Neural cell (in vitro differentiated cells): Measurements from ENCODE around the gene UBASH3B. TPM values are rescaled to one million over a fixed set of nuclear protein-coding genes. Genes with fewer than 3 reads are reported as not detected.

Source experiments
- H2AFZ ChIP-seq: fragments of 200-600, 300-800 bp; sonication (generic), shearing (Covaris generic); 2 replicates; pipeline ENCODE4 v1.6.0; 2014; ENCODE audit warnings: low read depth, mild to moderate bottlenecking, antibody characterized with exemption, low read length, moderate library complexity
- H3F3A ChIP-seq: fragments of 200-600 bp; shearing (Covaris generic); 2 replicates; pipeline ENCODE4 v1.6.1; 2016; ENCODE audit warnings: mild to moderate bottlenecking, moderate library complexity, mixed read lengths, antibody characterized with exemption, low read length; ENCODE audit not compliant: insufficient read depth, poor library complexity, severe bottlenecking
- H3K27ac ChIP-seq: fragments of 200-600, 300-800 bp; sonication (generic), shearing (Covaris generic); 2 replicates; pipeline ENCODE4 v1.5.1; 2014; ENCODE audit warnings: mild to moderate bottlenecking, low read length, moderate library complexity
- H3K27me3 ChIP-seq: fragments of 300-800, 200-600 bp; sonication (generic), shearing (Covaris generic); 2 replicates; pipeline ENCODE4 v1.6.0; 2014; ENCODE audit warnings: mild to moderate bottlenecking, low read depth, low read length, moderate library complexity; ENCODE audit not compliant: insufficient read depth
- H3K36me3 ChIP-seq: fragments of 300-800, 200-600 bp; sonication (generic), shearing (Covaris generic); 2 replicates; pipeline ENCODE4 v1.5.1; 2014; ENCODE audit warnings: mild to moderate bottlenecking, antibody characterized with exemption, low read length, moderate library complexity; ENCODE audit not compliant: insufficient read depth
- H3K4me2 ChIP-seq: fragments of 300-800, 200-600 bp; sonication (generic), shearing (Covaris generic); 2 replicates; pipeline ENCODE4 v1.6.0; 2014; ENCODE audit warnings: mild to moderate bottlenecking, low read length
- H3K4me3 ChIP-seq: fragments of 300-800, 200-600 bp; sonication (generic), shearing (Covaris generic); 2 replicates; pipeline ENCODE4 v1.5.1; 2014; ENCODE audit warnings: mild to moderate bottlenecking, low read length, moderate library complexity
- H3K79me2 ChIP-seq: fragments of 200-600 bp; shearing (Covaris generic); replicated peaks from 2 replicates; pipeline ENCODE4 v1.6.0; 2014; ENCODE audit warnings: mild to moderate bottlenecking, low read length, moderate library complexity; ENCODE audit not compliant: insufficient read depth
- H3K9ac ChIP-seq: fragments of 300-800, 200-600 bp; sonication (generic), shearing (Covaris generic); 2 replicates; pipeline ENCODE4 v1.6.1; 2016; ENCODE audit warnings: mild to moderate bottlenecking, low read length, mixed read lengths
- H3K9me2 ChIP-seq: fragments of 200-600 bp; shearing (Covaris generic); 2 replicates; pipeline ENCODE4 v1.6.1; 2016; ENCODE audit warnings: mild to moderate bottlenecking, low read length, mixed read lengths; ENCODE audit not compliant: insufficient read depth
- H3K9me3 ChIP-seq: fragments of 200-600, 300-800 bp; sonication (generic), shearing (Covaris generic); 2 replicates; pipeline ENCODE4 v1.6.1; 2016; ENCODE audit warnings: mild to moderate bottlenecking, mixed run types, low read length, moderate library complexity, mixed read lengths
- H4K20me1 ChIP-seq: fragments of 200-600 bp; shearing (Covaris generic); 2 replicates; pipeline ENCODE4 v1.6.1; 2016; ENCODE audit warnings: mild to moderate bottlenecking, mixed run types; ENCODE audit not compliant: insufficient read depth
- CTCF ChIP-seq: fragments of 450-650 bp; IDR thresholded peaks from 2 replicates; pipeline ENCODE4 v1.5.1; 2014; ENCODE audit warnings: antibody characterized with exemption, mild to moderate bottlenecking, moderate library complexity; ENCODE audit not compliant: poor library complexity, severe bottlenecking
- EP300 ChIP-seq: fragments of 450-650 bp; conservative IDR thresholded peaks from 2 replicates; pipeline ENCODE4 v1.6.1; 2014; ENCODE audit warnings: antibody characterized with exemption, mild to moderate bottlenecking, moderate library complexity; ENCODE audit not compliant: poor library complexity, severe bottlenecking
- EZH2 ChIP-seq: fragments of 200-600, 300-800 bp; shearing (Covaris generic), sonication (generic); IDR thresholded peaks from 2 replicates; pipeline ENCODE4 v1.6.1; 2014; ENCODE audit warnings: antibody characterized with exemption, low read length, borderline replicate concordance, mild to moderate bottlenecking; ENCODE audit not compliant: insufficient read depth, poor library complexity, severe bottlenecking
- MXI1 ChIP-seq: fragments of 450-650 bp; conservative IDR thresholded peaks from 2 replicates; pipeline ENCODE4 v1.6.1; 2014; ENCODE audit warnings: antibody characterized with exemption, mild to moderate bottlenecking; ENCODE audit not compliant: poor library complexity, severe bottlenecking
- POLR2AphosphoS5 ChIP-seq: IDR thresholded peaks from 2 replicates; pipeline ENCODE4 v1.6.1; 2012
- RAD21 ChIP-seq: fragments of 450-650 bp; conservative IDR thresholded peaks from 2 replicates; pipeline ENCODE4 v1.6.1; 2014; ENCODE audit warnings: antibody characterized with exemption, mild to moderate bottlenecking, moderate library complexity
- REST ChIP-seq: IDR thresholded peaks from 2 replicates; pipeline ENCODE4 v1.6.1; 2012; ENCODE audit warnings: borderline replicate concordance
- SMC3 ChIP-seq: fragments of 450-650 bp; conservative IDR thresholded peaks from 2 replicates; pipeline ENCODE4 v1.6.1; 2014; ENCODE audit warnings: antibody characterized with exemption, mild to moderate bottlenecking, moderate library complexity; ENCODE audit not compliant: poor library complexity
- TAF1 ChIP-seq: IDR thresholded peaks from 2 replicates; pipeline ENCODE4 v1.6.1; 2012; ENCODE audit warnings: low read depth
- polyA plus RNA-seq: library from polyadenylated mRNA; depleted of rRNA; stranded (reverse); fragments of >200 nt; gene quantifications from 2 replicates; pipeline ENCODE4 v1.2.3, GENCODE V29; 2014

UBASH3B gene
- polyA plus RNA-seq, 1 donor from 2014 or later = 4.2 TPM

- no peak overlapping the region for H3K4me3 ChIP-seq
- no peaks in the 10 kb centered on the region for H3K36me3 ChIP-seq
- no peak overlapping the region for H3K9ac ChIP-seq
- no peak overlapping the region for H2AFZ ChIP-seq
- no peak overlapping the region for H3K27ac ChIP-seq
- no peak for TF ChIP-seq RAD21
- no peak for TF ChIP-seq TAF1
- no peak for TF ChIP-seq CTCF
- TF ChIP-seq REST = no peak
- TF ChIP-seq POLR2AphosphoS5 = no peak
- TF ChIP-seq MXI1 = no peak
- TF ChIP-seq EZH2 = no peak
- no peak for TF ChIP-seq EP300
- TF ChIP-seq SMC3 = no peak
- H3K4me2 ChIP-seq = no peak overlapping the region
- H3K9me3 ChIP-seq = no peaks in the 10 kb centered on the region
- H3K27me3 ChIP-seq = no peaks in the 10 kb centered on the region
- H3F3A ChIP-seq = no peaks in the 10 kb centered on the region
- H4K20me1 ChIP-seq = no peaks in the 10 kb centered on the region
- H3K9me2 ChIP-seq = no peaks in the 10 kb centered on the region
- no peaks in the 10 kb centered on the region for H3K79me2 ChIP-seq
Measured at GRCh38 chr11:122804796-122805195, 149.3 kb downstream of the UBASH3B start.

GRCh38 chr11:122807731-122808477, 152.4 kb downstream of the UBASH3B start:
- no peak for TF ChIP-seq MXI1
- TF ChIP-seq REST = no peak
- no peak for TF ChIP-seq RAD21
- no peak for TF ChIP-seq EP300
- no peak for TF ChIP-seq SMC3
- TF ChIP-seq CTCF = no peak
- TF ChIP-seq POLR2AphosphoS5 = no peak

More at GRCh38 chr11:122807731-122808477, 152.4 kb downstream of the UBASH3B start:
- no peaks in the 10 kb centered on the region for H3K79me2 ChIP-seq
- no peaks in the 10 kb centered on the region for H3K27me3 ChIP-seq
- no peak overlapping the region for H3K4me3 ChIP-seq
- no peaks in the 10 kb centered on the region for H3F3A ChIP-seq
- H3K27ac ChIP-seq = no peak overlapping the region
- H3K4me2 ChIP-seq = no peak overlapping the region
- no peaks in the 10 kb centered on the region for H4K20me1 ChIP-seq
- no peaks in the 10 kb centered on the region for H3K9me2 ChIP-seq
- no peak overlapping the region for H2AFZ ChIP-seq
- H3K9ac ChIP-seq = no peak overlapping the region
- H3K36me3 ChIP-seq = no peaks in the 10 kb centered on the region
- H3K9me3 ChIP-seq = no peaks in the 10 kb centered on the region
